COLO668 (cell line): ENCODE measurements around the gene ITGAL.
"Not testable (repeated sequence)": the region's sequence is repeated elsewhere in the genome, so short reads cannot be mapped to it uniquely, and the experiment has no call there.

Source experiments
- DNase-seq: peaks from one replicate; lab custom pipeline; 2025; ENCODE audit not compliant: unreplicated experiment; lab: John Stamatoyannopoulos, UW

ITGAL gene

DNA sequence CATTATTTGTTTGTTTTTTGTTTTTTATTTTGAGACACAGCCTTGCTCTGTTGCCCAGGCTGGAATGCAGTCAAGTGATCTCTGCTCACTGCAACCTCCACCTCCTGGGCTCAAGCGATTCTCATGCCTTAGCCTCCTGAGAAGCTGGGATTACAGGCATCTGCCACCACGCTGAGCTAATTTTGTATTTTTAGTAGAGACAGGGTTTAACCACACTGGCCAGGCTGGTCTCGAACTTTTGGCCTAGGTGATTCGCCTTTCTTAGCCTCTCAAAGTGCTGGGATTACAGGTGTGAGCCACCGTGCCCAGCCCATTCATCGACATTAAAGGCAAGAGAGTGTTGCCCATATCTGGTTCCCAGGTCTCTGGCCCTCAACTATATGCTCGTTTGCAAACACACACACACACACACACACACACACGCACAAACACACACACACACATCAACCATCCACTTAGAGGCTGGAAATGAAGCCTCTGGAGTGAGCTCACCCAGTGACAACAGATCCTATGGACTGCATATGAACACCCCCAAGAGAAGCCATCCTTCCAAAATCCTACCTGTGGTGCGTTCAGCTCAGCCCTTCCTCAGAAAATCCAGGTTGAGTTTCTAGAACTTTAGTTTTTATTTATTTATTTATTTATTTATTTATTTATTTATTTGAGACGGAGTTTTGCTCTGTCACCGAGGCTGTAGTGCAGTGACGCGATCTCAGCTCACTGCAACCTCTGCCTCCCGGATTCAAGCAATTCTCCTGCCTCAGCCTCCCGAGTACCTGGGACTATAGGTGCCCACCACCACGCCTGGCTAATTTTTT, 14.6 kb upstream of the ITGAL start:
- DNase-seq: no peak

DNA sequence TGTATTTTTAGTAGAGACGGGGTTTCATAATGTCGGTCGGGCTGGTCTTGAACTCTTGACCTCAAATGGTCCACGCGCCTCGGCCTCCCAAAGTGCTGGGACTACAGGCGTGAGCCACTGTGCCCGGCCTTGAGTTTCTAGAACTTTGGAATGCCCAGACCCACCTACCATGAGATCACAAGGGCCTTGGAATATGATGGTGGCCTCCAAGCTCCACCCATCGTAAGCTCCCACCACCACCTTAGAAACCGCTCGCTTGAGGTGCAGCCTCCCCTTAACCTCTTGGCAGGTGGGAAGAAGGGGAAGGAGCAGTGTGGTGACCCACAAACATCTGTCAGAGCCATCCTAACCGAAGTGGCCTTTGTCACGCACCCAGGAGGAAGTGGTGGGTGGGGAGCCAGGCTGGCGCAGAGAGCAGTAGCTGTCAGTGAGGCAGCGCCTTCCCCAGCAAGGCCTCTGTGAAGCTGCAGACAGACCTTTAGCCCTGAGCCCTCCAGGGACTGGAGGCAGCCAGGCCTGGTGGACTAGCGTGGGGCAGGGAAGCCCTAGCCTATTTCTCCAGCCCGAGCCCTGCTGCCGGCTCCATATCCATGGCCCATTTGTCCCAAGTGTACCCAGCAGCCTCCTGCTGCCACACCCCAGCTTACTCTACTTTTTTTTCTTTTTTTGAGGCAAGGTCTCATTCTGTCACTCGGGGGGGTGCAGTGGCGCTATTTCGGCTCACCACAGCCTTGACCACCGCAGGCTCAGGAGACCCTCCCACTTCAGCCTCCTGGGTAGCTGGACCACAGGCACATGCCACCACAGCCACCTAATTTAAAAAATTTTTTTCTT, 13.8 kb upstream of the ITGAL start:
- DNase-seq: no peak

DNA sequence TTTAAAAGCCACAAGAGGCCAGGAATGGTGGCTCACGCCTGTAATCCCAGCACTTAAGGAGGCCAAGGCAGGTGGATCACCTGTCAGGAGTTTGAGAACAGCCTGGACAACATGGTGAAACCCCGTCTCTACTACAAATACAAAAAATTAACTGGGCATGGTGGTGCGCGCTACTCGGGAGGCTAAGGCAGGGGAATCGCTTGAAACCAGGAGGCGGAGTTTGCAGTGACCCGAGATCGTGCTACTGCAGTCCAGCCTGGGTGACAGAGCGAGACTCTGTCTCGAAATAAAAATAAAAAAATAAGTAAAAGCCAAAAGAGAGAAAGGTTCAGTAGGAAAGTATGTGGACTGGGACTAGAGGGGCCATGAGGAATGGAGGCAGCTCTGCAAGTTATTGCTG, 13.1 kb upstream of the ITGAL start:
- DNase-seq: no peak

GRCh38 chr16:30461426-30461825, 11.1 kb upstream of the ITGAL start:
- not testable (repeated sequence) for DNase-seq

- no peak for DNase-seq
These were observed 8.5 kb upstream of the ITGAL start for GRCh38 chr16:30464078-30464477.

GRCh38 chr16:30470170-30470512, 2.4 kb upstream of the ITGAL start:
- no peak for DNase-seq

- no peak for DNase-seq
These were observed 1.9 kb upstream of the ITGAL start for GRCh38 chr16:30470632-30470995.

- DNase-seq: no peak
These were observed 910 bp downstream of the ITGAL start for GRCh38 chr16:30473231-30474073.

GRCh38 chr16:30474074-30474452, 1.5 kb downstream of the ITGAL start:
- no peak for DNase-seq

DNA sequence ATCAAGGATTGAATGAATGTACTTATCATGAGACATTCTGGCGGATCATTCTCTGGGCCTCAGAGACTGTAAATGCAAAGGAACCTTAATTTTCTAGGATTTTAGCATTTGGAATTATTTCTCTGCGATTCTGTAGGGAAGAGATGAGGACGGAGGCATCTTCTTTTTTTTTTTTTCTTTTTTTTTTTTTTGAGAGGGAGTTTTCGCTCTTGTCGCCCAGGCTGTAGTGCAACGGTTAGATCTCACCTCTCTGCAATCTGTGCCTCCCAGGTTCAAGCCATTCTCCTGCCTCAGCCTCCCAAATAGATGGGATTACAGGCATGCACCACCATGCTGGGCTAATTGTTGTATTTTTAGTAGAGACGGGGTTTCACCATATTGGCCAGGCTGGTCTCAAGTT, 2.1 kb downstream of the ITGAL start:
- no peak for DNase-seq

DNA sequence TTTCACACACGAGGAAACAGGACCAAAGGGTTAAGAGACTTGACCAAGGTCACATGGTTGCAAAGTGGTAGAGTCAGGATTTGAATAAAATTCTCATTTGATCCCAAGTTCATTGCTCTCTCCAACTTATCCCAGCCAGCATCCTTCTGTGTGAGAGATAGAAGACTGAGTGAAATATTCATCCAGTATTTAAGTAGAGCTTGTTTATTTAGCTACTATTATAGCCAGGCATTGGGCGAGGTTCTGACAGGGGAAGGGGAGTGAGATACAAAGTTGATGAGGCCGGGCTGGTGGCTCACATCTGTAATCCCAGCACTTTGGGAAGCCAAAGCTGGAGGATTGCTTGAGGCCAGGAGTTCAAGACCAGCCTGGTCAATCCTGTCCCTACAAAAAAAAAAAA, 4.4 kb downstream of the ITGAL start:
- no peak for DNase-seq

DNA sequence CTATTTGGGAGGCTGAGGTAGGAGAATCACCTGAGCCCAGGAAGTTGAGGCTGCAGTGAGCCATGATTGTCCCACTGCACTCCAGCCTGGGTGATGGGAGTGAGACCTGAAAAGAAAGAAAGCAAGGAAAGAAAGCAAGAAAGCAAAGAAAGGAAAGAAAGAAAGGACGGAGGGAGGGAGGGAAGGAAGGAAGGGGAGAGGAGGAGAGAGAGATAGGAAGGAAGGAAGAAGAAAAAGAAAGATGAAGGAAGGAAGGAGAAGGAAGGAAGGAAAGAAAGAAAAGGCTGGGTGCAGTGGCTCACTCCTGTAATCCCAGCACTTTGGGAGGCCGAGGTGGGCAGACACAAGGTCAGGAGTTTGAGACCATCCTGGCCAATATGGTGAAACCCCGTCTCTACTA, 5.2 kb downstream of the ITGAL start:
- DNase-seq: not testable (repeated sequence)

DNA sequence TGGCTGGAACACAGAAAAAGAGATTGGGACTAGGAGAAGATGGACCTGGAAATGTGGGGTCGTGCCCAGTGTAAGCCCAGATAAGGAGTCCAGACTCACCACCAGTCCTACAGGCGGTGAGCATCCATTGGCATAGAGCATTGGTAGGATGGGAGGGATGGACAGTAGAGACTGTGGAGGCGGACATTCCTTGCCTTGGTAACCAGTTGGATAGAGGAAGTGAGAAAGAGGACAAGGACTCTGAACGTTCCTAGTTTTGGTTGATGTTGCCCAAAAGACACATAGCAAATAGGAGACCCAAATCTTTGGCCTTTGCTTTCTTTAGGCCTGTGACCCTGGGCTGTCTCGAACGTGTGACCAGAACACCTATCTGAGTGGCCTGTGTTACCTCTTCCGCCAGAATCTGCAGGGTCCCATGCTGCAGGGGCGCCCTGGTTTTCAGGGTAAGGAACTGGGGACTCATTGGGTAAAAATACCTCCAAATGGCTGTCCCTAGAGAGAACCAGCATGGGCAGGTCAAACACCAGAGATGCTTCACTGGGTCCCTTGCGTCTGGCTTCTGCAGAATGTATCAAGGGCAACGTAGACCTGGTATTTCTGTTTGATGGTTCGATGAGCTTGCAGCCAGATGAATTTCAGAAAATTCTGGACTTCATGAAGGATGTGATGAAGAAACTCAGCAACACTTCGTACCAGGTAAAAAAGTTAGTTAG, 6.4 kb downstream of the ITGAL start:
- DNase-seq: no peak

DNA sequence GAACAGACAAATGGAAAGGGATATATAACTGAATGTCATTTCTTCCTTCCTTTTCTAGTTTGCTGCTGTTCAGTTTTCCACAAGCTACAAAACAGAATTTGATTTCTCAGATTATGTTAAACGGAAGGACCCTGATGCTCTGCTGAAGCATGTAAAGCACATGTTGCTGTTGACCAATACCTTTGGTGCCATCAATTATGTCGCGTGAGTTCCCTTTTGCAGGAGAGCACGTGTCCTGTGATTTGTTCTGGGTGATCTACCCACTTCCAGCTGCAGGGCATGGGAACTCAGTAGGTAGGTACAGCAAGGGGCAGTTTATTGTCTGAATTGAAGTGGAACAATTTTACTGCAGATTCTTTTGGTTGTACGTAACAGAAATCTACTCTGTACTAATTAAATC, 8.8 kb downstream of the ITGAL start:
- DNase-seq: no peak

GRCh38 chr16:30482366-30482765, 9.8 kb downstream of the ITGAL start:
- DNase-seq: no peak

DNA sequence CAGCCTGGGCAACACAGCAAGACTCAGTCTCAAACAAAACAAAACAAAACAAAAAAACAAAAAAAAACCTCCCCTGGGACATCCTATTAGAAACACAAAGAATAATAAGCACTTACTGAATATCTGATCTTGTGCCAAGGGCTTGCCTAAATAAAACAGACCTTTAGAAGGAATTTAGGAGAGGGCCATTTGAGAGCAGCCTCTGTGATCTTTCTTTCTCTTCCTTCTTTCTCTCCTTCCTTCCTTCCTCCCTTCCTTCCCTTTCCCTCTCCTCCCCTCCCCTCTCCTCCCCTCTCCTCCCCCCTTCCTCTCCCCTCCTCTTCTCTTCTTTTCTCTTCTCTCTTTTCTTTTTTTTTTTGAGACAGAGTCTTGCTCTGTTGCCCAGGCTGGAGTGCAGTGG, 12.3 kb downstream of the ITGAL start:
- DNase-seq: no peak

DNA sequence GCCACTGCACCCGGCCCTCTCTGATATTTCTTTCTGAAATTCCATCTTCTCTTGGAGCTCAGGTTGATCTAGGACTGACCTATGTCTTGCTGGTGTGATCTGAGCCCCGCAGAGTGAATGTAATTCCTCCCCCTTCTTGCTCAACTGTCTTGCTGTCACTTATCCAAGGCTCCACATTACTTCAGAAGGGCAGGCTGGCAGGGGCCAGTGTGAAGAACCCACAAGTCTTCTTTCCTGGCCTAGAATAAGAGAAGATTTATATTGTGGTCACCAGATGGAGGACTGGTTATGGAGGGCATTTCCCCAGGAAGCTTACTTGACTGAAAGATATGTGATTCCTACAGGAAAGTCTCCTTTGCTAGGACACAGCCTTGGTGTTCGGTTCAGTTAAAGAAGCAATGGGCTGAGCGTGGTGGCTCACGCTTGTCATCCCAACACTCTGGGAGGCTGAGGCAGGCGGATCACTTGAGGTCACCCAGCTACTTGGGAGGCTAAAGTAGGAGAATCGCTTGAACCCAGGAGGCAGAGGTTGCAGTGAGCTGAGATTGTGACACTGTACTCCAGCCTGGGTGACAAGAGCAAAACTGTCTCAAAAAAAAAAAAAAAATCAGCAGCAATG, 13.4 kb downstream of the ITGAL start:
- DNase-seq: no peak

DNA sequence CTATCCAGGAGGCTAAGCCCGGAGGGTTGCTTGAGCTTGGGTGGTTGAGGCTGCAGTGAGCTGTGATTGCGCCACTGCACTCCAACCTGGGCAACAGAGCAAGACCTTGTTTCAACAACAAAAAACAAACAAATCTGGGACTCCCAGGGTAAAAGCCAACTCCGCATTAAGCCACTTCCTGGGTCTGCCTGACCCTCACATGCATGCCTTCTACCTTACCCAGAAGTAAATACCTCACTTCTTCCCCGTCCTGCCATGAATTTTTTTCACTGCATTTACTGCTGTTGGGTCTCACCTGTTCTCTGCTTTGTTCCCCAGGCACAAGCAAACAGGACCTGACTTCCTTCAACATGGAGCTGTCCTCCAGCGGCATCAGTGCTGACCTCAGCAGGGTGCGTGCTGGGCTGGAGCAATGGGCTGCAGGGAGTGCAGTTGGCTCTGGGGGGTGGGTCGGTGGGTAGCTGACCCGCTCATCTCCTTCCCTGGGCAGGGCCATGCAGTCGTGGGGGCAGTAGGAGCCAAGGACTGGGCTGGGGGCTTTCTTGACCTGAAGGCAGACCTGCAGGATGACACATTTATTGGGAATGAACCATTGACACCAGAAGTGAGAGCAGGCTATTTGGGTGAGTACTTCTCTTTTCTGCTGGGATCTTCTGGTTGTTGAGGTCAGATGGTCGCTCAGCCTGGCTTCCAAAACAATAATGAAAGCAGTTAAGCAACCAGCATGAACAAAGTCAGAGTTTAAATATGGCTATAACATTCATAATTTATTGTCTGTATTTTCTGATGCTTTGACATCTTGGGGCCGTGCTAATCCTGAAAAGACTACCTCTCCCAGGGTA, 16.4 kb downstream of the ITGAL start:
- DNase-seq: no peak

GRCh38 chr16:30490210-30490609, 17.7 kb downstream of the ITGAL start:
- no peak for DNase-seq

DNA sequence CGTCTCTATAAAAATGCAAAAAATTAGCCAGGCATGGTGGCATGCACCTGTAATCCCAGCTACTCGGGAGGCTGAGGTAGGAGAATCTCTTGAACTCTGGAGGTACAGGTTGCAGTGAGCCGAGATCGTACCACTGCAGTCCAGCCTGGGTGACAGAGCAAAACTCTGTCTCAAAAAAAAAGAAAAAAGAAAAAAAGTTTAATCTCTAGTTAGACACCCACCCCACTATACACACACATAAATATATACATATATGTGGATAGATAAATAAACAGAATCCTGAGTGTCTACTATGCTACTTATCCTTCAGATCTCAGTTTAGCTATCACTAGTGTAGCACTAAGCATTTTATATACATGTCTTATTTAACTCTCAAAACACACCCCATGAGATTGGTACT, 18.7 kb downstream of the ITGAL start:
- no peak for DNase-seq
